GM06990 (cell line): Measurements from ENCODE around the gene OIP5.

Experiments
- DNase-seq: peaks from one replicate; pipeline ENCODE4 v3.0.0-alpha.2; 2011; ENCODE audit not compliant: insufficient read length; ENCODE audit errors: extremely low read depth
- H3K27me3 ChIP-seq: replicated peaks from 2 replicates; pipeline ENCODE4 v1.6.0; 2011; ENCODE audit warnings: low read length; ENCODE audit not compliant: control insufficient read depth, insufficient read depth
- H3K36me3 ChIP-seq: 2 replicates; pipeline ENCODE4 v1.5.1; 2011; ENCODE audit warnings: low read length; ENCODE audit not compliant: control insufficient read depth, insufficient read depth
- H3K4me3 ChIP-seq: replicated peaks from 2 replicates; pipeline ENCODE4 v1.5.1; 2011; ENCODE audit warnings: low read depth, mild to moderate bottlenecking, control low read depth, low read length
- TF ChIP-seq, protein P1 (sequence below): IDR thresholded peaks from 2 replicates; pipeline ENCODE4 v1.5.1; 2011; ENCODE audit warnings: low read length, control low read depth, mild to moderate bottlenecking, inconsistent platforms; ENCODE audit not compliant: insufficient read depth, poor library complexity, severe bottlenecking

OIP5 gene

GRCh38 chr15:41332194-41333025, at the start of gene OIP5, which contains the start of gene NUSAP1:
Gene OIP5 (minus strand): TSS chr15:41332591. CDS start chr15:41332561, 30 bp downstream.
Gene NUSAP1 (plus strand): TSS chr15:41332881. CDS start chr15:41332958, 77 bp downstream.
- TF ChIP-seq, protein P1, sequence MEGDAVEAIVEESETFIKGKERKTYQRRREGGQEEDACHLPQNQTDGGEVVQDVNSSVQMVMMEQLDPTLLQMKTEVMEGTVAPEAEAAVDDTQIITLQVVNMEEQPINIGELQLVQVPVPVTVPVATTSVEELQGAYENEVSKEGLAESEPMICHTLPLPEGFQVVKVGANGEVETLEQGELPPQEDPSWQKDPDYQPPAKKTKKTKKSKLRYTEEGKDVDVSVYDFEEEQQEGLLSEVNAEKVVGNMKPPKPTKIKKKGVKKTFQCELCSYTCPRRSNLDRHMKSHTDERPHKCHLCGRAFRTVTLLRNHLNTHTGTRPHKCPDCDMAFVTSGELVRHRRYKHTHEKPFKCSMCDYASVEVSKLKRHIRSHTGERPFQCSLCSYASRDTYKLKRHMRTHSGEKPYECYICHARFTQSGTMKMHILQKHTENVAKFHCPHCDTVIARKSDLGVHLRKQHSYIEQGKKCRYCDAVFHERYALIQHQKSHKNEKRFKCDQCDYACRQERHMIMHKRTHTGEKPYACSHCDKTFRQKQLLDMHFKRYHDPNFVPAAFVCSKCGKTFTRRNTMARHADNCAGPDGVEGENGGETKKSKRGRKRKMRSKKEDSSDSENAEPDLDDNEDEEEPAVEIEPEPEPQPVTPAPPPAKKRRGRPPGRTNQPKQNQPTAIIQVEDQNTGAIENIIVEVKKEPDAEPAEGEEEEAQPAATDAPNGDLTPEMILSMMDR: peak; percentile 56
- peak within 1 kb of the TSS; percentile 97 for H3K4me3 ChIP-seq
- no peaks in the 10 kb centered on the region for H3K27me3 ChIP-seq
- peak; percentile 92 for DNase-seq
- H3K36me3 ChIP-seq: no peaks in the 10 kb centered on the region; the same call in 1 of the 2 replicates

GRCh38 chr15:41377978-41378377, 45.6 kb upstream of the OIP5 start:
- Histone ChIP-seq H3K27me3 (no peaks in the 10 kb centered on the region), H3K36me3 (peaks cover 11% of the 10 kb centered on the region)
- DNase-seq: no peak

DNA sequence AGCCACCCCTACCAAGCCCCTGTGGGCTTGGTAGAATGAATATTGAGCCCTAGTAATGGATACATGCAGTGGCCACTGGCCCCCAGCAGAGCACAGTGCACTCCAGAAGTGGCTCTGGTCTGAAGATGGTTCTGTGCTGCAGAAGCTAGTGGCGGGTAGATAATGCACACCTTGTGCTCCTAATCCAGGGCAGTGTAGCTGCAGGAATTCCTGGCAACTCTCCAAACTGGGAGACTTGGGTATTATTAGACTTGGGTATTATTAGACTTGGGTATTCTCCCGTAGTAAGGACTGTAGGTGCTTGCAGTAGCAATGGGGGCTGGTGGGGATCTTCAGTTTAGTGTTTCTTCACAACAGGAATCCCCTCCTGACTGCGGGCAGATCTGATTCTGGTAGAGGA, 35.0 kb upstream of the OIP5 start:
- H3K36me3 ChIP-seq: peaks cover 17% of the 10 kb centered on the region
- TF ChIP-seq, protein P1: no peak
- no peaks in the 10 kb centered on the region for H3K27me3 ChIP-seq
- H3K4me3 ChIP-seq: no peak overlapping the region
- no peak for DNase-seq

More at GRCh38 chr15:41377978-41378377, 45.6 kb upstream of the OIP5 start:
- H3K4me3 ChIP-seq: no peak overlapping the region
- TF ChIP-seq, protein P1: no peak

- TF ChIP-seq, protein P1: no peak
- Histone ChIP-seq H3K36me3 (peaks cover 9% of the 10 kb centered on the region), H3K4me3 (no peak overlapping the region), H3K27me3 (no peaks in the 10 kb centered on the region)
- DNase-seq: no peak
Observed at GRCh38 chr15:41354371-41354770, 22.0 kb upstream of the OIP5 start.

DNA sequence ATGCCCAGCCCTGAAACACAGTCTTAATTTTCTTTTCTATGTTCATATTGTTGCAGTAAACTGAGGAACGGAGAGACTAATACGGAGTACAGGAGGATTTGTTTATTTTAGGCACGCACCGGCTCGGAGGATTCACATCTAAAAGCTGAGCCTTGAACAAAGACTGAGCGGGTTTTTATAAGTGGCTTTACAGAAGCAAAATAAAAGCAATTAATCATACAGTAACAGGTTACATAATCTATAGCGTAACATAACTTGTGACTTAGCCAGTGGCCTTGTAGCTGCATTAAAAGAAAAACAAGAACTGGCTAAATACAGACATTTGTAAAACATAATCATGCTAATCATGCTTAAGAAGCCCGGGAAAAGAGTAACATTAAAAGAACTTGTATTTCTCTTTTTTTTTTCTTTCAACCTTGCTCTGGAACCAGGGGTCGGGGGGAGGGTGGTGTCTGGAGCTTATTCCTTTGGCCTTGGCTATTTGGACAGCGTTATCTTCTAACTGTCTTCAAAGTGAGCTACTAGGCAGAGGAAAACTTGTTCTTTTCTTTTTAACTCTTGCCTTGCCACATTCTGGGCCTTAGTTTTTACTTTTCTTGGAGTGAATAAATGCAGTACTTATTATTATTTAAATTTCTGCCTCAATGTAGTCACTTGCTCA, 17.8 kb upstream of the OIP5 start:
- Histone ChIP-seq H3K27me3 (no peaks in the 10 kb centered on the region), H3K4me3 (no peak overlapping the region), H3K36me3 (peaks cover 11% of the 10 kb centered on the region)
- TF ChIP-seq, protein P1: no peak
- no peak for DNase-seq
